GM12878 (cell line): ENCODE measurements around the gene RPUSD1. TPM values are rescaled to one million over a fixed set of nuclear protein-coding genes. Genes with fewer than 3 reads are reported as not detected.

Experiments
- ATAC-seq: fragments of 200-7000 bp; cut with Tn5 transposase; 3 replicates; pipeline ENCODE4 v1.9.1; 2020; ENCODE audit warnings: mild to moderate bottlenecking, moderate library complexity
- BruUV-seq: library from RNA; stranded (reverse); fragments of 400-500 nt; replicated peaks from 2 replicates; lab custom pipeline; 2021; lab: Mats Ljungman, UMichigan
- CTCF ChIA-PET: fragments of 300-600 bp; sonication (Branson Sonifier 250); formaldehyde crosslinking; extraction: SDS; loops from one replicate; lab custom pipeline; 2021; ENCODE audit warnings: inconsistent platforms; lab: Yijun Ruan, JAX
- POLR2A ChIA-PET: fragments of 350-600 bp; formaldehyde crosslinking; extraction: SDS; loops from one replicate; lab custom pipeline; 2021; ENCODE audit warnings: inconsistent platforms; lab: Charles Lee
- RAD21 ChIA-PET: fragments of 300-600 bp; sonication (Branson Sonifier 250); formaldehyde crosslinking; loops from one replicate; lab custom pipeline; 2023; ENCODE audit warnings: antibody characterized with exemption; ENCODE audit not compliant: unreplicated experiment; lab: Charles Lee
- SMC1A ChIA-PET: fragments of 300-600 bp; sonication (Branson Sonifier 250); formaldehyde crosslinking; loops from one replicate; lab custom pipeline; 2023; ENCODE audit not compliant: unreplicated experiment, uncharacterized antibody; lab: Charles Lee
- DNase-seq: peaks from one replicate; pipeline ENCODE4 v3.0.0-alpha.2; 2011; ENCODE audit warnings: low read depth, low spot score
- FAIRE-seq: peaks from 3 replicates; lab custom pipeline; 2011; peaks lifted over from hg19 to GRCh38; lab: Jason Lieb, UNC
- H2AFZ ChIP-seq: 2 replicates; pipeline ENCODE4 v1.6.0; 2011; ENCODE audit warnings: low read depth, low read length, control low read depth; ENCODE audit not compliant: control insufficient read depth
- H3K27ac ChIP-seq: 2 replicates; pipeline ENCODE4 v1.5.1; 2011; ENCODE audit warnings: control low read depth; ENCODE audit not compliant: control insufficient read depth, insufficient read depth
- H3K27me3 ChIP-seq, 2 experiments: replicated peaks in 1 of 2; 2 replicates each; pipeline versions ENCODE4 v1.6.0 to v1.6.1; 2011; ENCODE audit warnings: low read length in 1 of 2; ENCODE audit not compliant: control insufficient read depth in 2 of 2, insufficient read depth in 2 of 2
- H3K36me3 ChIP-seq, 2 experiments: 2 replicates each; pipeline ENCODE4 v1.5.1; 2011; ENCODE audit warnings: low read length in 1 of 2; ENCODE audit not compliant: control insufficient read depth in 2 of 2, insufficient read depth in 2 of 2
- H3K4me1 ChIP-seq: 2 replicates; pipeline ENCODE4 v1.6.1; 2011; ENCODE audit warnings: mild to moderate bottlenecking, low read length, moderate library complexity, mixed read lengths; ENCODE audit not compliant: control insufficient read depth, insufficient read depth
- H3K4me2 ChIP-seq: 2 replicates; pipeline ENCODE4 v1.6.0; 2011; ENCODE audit warnings: control low read depth; ENCODE audit not compliant: control insufficient read depth, insufficient read depth
- H3K4me3 ChIP-seq: fragments of 200-600 bp; sonication (generic); 2 replicates; pipeline ENCODE4 v1.5.1; 2016
- H3K79me2 ChIP-seq: 2 replicates; pipeline ENCODE4 v1.6.0; 2011; ENCODE audit warnings: low read length; ENCODE audit not compliant: control insufficient read depth, insufficient read depth
- H3K9ac ChIP-seq: 2 replicates; pipeline ENCODE4 v1.8.0; 2011; ENCODE audit warnings: low read length, control low read depth, mixed read lengths; ENCODE audit not compliant: control insufficient read depth, insufficient read depth
- H3K9me3 ChIP-seq: replicated peaks from 3 replicates; pipeline ENCODE4 v1.5.1; 2011; ENCODE audit warnings: mild to moderate bottlenecking, low read length; ENCODE audit not compliant: control insufficient read depth, insufficient read depth
- H4K20me1 ChIP-seq: 2 replicates; pipeline ENCODE4 v1.6.0; 2011; ENCODE audit not compliant: control insufficient read depth, insufficient read depth
- ASH2L ChIP-seq: fragments of 300-600, 200-600 bp; sonication (generic); IDR thresholded peaks from 2 replicates; pipeline ENCODE4 v1.6.1; 2017; ENCODE audit warnings: low read depth, mild to moderate bottlenecking, borderline replicate concordance
- BHLHE40 ChIP-seq, 2 experiments: fragments of 450-650 bp in 1 of 2; IDR thresholded peaks; 2 replicates each; pipeline ENCODE4 v1.6.1; 2011 to 2017; ENCODE audit warnings: low read depth in 2 of 2, borderline replicate concordance in 1 of 2, improper control_type of control experiment in 1 of 2, low read length in 1 of 2, mild to moderate bottlenecking in 1 of 2
- CREB1 ChIP-seq: IDR thresholded peaks from 2 replicates; pipeline ENCODE4 v1.6.1; 2012; ENCODE audit warnings: low read depth, mild to moderate bottlenecking, inconsistent platforms
- EP300 ChIP-seq, 2 experiments: fragments of 150-350 bp in 1 of 2; IDR thresholded peaks; 2 replicates each; pipeline ENCODE4 v1.6.1; 2011 to 2012; ENCODE audit warnings: low read depth in 2 of 2, low read length in 2 of 2, borderline replicate concordance in 1 of 2, improper control_type of control experiment in 1 of 2, inconsistent platforms in 1 of 2; ENCODE audit not compliant: control insufficient read depth in 1 of 2
- PML ChIP-seq: IDR thresholded peaks from 2 replicates; pipeline ENCODE4 v1.6.1; 2012; ENCODE audit warnings: low read length, inconsistent platforms
- POLR2A ChIP-seq: IDR thresholded peaks from 2 replicates; pipeline ENCODE4 v1.6.1; 2011; ENCODE audit warnings: low read depth, mild to moderate bottlenecking, low read length
- RFX5 ChIP-seq: IDR thresholded peaks from 2 replicates; pipeline ENCODE4 v1.6.1; 2011; ENCODE audit warnings: low read depth, low read length, improper control_type of control experiment
- ZBED1 ChIP-seq: IDR thresholded peaks from 2 replicates; pipeline ENCODE4 v1.6.1; 2016; ENCODE audit warnings: borderline replicate concordance
- WGBS: methylation state at CpG from one replicate; pipeline ENCODE4 v1.1.6; 2016; ENCODE audit warnings: low lambda C conversion rate; ENCODE audit not compliant: insufficient replicate concordance, insufficient coverage; ENCODE audit errors: missing lambda C conversion rate; 5-methylcytosine and 5-hydroxymethylcytosine counted together
- in situ Hi-C: fragments of 300-500 bp; cut with MboI; formaldehyde crosslinking; loops from 9 replicates; pipeline ENCODE4 v1.14.3; 2018; ENCODE audit warnings: mixed read lengths
- intact Hi-C: fragments of 100-400 bp; cut with micrococcal nuclease; formaldehyde crosslinking; loops from one replicate; pipeline ENCODE4 v1.14.2; 2022; ENCODE audit not compliant: unreplicated experiment
- polyA plus RNA-seq, 11 experiments: library from polyadenylated mRNA; depleted of rRNA in 4 of 11; unstranded in 6 of 11; stranded (reverse) in 5 of 11; fragments of >200 nt; fragmentation: Nextera tagmentation in 4 of 11; fragmentation: Illumina TruSeq in 1 of 11; extraction: Ambion mirVana in 4 of 11; extraction: Trizol in 1 of 11; gene quantifications; 1 replicate in 1 of 11; 2 replicates in 10 of 11; pipeline versions ENCODE4 v1.2.1 to v1.2.3, GENCODE V29; 2011 to 2016; ENCODE audit warnings: inconsistent platforms in 2 of 11, missing spikeins in 2 of 11, low read depth in 1 of 11
- total RNA-seq, 4 experiments: library from RNA; depleted of rRNA in 3 of 4; stranded (reverse); fragments of >200 nt in 3 of 4; fragmentation: Illumina TruSeq in 1 of 4; extraction: Trizol in 1 of 4; gene quantifications; 2 replicates each; pipeline versions ENCODE4 v1.2.1 to v1.2.3, GENCODE V29; 2013 to 2021
- TF ChIP-seq, protein P1 (sequence below): IDR thresholded peaks from 2 replicates; pipeline ENCODE4 v1.6.1; 2012; ENCODE audit warnings: mild to moderate bottlenecking, low read depth, low read length
- TF ChIP-seq, protein P2 (sequence below): IDR thresholded peaks from 2 replicates; pipeline ENCODE4 v1.6.1; 2012; ENCODE audit warnings: low read depth, low read length, improper control_type of control experiment
- TF ChIP-seq, protein P3 (sequence below): fragments of 450-650 bp; IDR thresholded peaks from 2 replicates; pipeline ENCODE4 v1.6.1; 2018; ENCODE audit warnings: mild to moderate bottlenecking, low read depth, moderate library complexity; ENCODE audit not compliant: partially characterized antibody

The RPUSD1 gene
- total and polyA plus RNA-seq, 10 of the 15 experiments (the other 5 are each of a cell fraction or from before 2014, with no cell fraction given), result 0.55 to 49.9 (median 21.1) TPM

DNA sequence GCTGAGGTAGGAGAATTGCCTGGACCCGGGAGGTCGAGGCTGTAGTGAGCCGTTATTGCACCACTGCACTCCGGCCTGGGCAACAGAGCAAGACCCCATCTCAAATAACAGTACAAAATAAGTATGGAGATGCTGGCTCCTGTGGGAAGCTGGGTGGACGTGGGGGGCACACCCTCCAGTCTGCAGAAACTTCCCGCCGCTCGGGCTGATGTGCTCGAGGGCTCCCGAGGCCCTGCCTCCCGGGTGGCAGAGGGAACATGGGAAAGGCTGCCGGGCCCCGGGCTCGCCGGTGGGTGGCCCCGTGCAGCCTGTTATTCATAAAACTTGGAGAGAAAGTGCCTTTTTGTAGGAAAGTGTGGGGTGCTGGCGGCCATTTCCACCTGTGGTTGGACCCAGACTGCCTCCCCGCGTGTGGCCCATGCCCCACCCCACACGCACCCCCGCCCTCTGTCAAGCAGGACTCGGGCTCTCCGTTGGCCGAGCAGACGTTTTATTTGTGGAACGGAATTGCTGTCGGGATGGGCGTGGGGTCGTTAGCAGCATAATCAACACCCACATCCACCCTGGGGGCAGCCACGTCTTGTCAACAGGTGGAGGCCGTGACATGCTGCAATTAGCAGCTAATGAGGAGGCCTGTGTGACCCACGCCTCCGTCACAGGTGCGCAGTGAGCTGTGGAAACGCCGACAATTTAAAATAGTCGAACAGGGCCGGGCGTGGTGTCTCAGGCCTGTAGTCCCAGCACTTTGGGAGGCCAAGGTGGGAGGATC, 40.0 kb downstream of the RPUSD1 start:
- no peak overlapping the region for H3K9ac ChIP-seq
- no peaks in the 10 kb centered on the region for H3K4me1 ChIP-seq
- FAIRE-seq, result no peak
- H3K27me3 ChIP-seq, result no peaks in the 10 kb centered on the region; a peak in 1 of 4 replicates
- ChIA-PET CTCF (interaction anchor here (0.5 kb wide), 1 partner anchor 60 kb away, joined by 3 read pairs; no protein-coding TSS in a partner anchor), POLR2A (no interaction called here), SMC1A (interaction anchor here (0.6 kb wide), 1 partner anchor 39 kb away, joined by 3 read pairs; no protein-coding TSS in a partner anchor), RAD21 (no interaction called here)
- WGBS, result 52% methylated on average over 38 of the region's 39 CpGs
- intact Hi-C loops, result no loop called here
- no peak overlapping the region for H3K27ac ChIP-seq
- no peaks in the 10 kb centered on the region for H3K36me3 ChIP-seq
- no peak for TF ChIP-seq ZBED1
- TF ChIP-seq, protein P1, sequence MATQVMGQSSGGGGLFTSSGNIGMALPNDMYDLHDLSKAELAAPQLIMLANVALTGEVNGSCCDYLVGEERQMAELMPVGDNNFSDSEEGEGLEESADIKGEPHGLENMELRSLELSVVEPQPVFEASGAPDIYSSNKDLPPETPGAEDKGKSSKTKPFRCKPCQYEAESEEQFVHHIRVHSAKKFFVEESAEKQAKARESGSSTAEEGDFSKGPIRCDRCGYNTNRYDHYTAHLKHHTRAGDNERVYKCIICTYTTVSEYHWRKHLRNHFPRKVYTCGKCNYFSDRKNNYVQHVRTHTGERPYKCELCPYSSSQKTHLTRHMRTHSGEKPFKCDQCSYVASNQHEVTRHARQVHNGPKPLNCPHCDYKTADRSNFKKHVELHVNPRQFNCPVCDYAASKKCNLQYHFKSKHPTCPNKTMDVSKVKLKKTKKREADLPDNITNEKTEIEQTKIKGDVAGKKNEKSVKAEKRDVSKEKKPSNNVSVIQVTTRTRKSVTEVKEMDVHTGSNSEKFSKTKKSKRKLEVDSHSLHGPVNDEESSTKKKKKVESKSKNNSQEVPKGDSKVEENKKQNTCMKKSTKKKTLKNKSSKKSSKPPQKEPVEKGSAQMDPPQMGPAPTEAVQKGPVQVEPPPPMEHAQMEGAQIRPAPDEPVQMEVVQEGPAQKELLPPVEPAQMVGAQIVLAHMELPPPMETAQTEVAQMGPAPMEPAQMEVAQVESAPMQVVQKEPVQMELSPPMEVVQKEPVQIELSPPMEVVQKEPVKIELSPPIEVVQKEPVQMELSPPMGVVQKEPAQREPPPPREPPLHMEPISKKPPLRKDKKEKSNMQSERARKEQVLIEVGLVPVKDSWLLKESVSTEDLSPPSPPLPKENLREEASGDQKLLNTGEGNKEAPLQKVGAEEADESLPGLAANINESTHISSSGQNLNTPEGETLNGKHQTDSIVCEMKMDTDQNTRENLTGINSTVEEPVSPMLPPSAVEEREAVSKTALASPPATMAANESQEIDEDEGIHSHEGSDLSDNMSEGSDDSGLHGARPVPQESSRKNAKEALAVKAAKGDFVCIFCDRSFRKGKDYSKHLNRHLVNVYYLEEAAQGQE, result no peak
- TF ChIP-seq BHLHE40 (IDR thresholded peaks at IDR 0.05; ENCODE audit: borderline replicate concordance in 1 of 2, low read depth in 2 of 2, low read length in 1 of 2), result no peak
- no peak for TF ChIP-seq ASH2L
- no peak for TF ChIP-seq CREB1
- no peak for TF ChIP-seq RFX5
- no peak for TF ChIP-seq POLR2A
- TF ChIP-seq EP300 (IDR thresholded peaks at IDR 0.05; ENCODE audit: borderline replicate concordance in 1 of 2, control insufficient read depth in 1 of 2, low read depth in 2 of 2, low read length in 2 of 2), result no peak
- no peak for TF ChIP-seq PML
- TF ChIP-seq, protein P2, sequence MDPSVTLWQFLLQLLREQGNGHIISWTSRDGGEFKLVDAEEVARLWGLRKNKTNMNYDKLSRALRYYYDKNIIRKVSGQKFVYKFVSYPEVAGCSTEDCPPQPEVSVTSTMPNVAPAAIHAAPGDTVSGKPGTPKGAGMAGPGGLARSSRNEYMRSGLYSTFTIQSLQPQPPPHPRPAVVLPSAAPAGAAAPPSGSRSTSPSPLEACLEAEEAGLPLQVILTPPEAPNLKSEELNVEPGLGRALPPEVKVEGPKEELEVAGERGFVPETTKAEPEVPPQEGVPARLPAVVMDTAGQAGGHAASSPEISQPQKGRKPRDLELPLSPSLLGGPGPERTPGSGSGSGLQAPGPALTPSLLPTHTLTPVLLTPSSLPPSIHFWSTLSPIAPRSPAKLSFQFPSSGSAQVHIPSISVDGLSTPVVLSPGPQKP, result no peak
- TF ChIP-seq, protein P3, sequence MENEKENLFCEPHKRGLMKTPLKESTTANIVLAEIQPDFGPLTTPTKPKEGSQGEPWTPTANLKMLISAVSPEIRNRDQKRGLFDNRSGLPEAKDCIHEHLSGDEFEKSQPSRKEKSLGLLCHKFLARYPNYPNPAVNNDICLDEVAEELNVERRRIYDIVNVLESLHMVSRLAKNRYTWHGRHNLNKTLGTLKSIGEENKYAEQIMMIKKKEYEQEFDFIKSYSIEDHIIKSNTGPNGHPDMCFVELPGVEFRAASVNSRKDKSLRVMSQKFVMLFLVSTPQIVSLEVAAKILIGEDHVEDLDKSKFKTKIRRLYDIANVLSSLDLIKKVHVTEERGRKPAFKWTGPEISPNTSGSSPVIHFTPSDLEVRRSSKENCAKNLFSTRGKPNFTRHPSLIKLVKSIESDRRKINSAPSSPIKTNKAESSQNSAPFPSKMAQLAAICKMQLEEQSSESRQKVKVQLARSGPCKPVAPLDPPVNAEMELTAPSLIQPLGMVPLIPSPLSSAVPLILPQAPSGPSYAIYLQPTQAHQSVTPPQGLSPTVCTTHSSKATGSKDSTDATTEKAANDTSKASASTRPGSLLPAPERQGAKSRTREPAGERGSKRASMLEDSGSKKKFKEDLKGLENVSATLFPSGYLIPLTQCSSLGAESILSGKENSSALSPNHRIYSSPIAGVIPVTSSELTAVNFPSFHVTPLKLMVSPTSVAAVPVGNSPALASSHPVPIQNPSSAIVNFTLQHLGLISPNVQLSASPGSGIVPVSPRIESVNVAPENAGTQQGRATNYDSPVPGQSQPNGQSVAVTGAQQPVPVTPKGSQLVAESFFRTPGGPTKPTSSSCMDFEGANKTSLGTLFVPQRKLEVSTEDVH, result no peak
- H3K79me2 ChIP-seq, result no peaks in the 10 kb centered on the region
- no peaks in the 10 kb centered on the region for H3K9me3 ChIP-seq
- BruUV-seq, result no TSS peak
- H2AFZ ChIP-seq, result no peak overlapping the region
- ATAC-seq, result no peak
- DNase-seq, result no peak
- no peak overlapping the region for H3K4me2 ChIP-seq
- in situ Hi-C loops, result no loop called here
- no peaks in the 10 kb centered on the region for H4K20me1 ChIP-seq
- H3K4me3 ChIP-seq, result no peak overlapping the region
